Right atrium auricular region (tissue), 2 donors: ENCODE data around the gene ARNT2. TPM values are rescaled to one million over a fixed set of nuclear protein-coding genes. Genes with fewer than 3 reads are reported as not detected.

Experiments used
- DNase-seq: peaks from one replicate; pipeline ENCODE4 v3.0.0-alpha.2; 2019; ENCODE audit warnings: low spot score
- H3K27ac ChIP-seq, 2 donors: fragments of 200-600 bp; sonication (generic); 1 replicate in 1 of 2; 2 replicates in 1 of 2; pipeline ENCODE4 v1.5.1; 2016 to 2019
- H3K27me3 ChIP-seq, 2 donors: fragments of 200-600 bp; sonication (generic); one replicate each; pipeline versions ENCODE4 v1.5.1 to v1.6.0; 2017 to 2019
- H3K36me3 ChIP-seq: fragments of 200-600 bp; sonication (generic); one replicate; pipeline ENCODE4 v1.5.1; 2016
- H3K4me1 ChIP-seq, 2 donors: fragments of 200-600 bp; sonication (generic); one replicate each; pipeline versions ENCODE4 v1.5.1 to v1.6.0; 2017 to 2019
- H3K4me3 ChIP-seq, 2 donors: fragments of 200-600 bp; sonication (generic); 1 replicate in 1 of 2; 2 replicates in 1 of 2; pipeline ENCODE4 v1.5.1; 2017 to 2019; ENCODE audit warnings: mild to moderate bottlenecking in 1 of 2, moderate library complexity in 1 of 2
- H3K9me3 ChIP-seq, 2 donors: fragments of 200-600 bp; sonication (generic); one replicate each; pipeline ENCODE4 v1.5.1; 2019
- CTCF ChIP-seq, 2 donors: fragments of 200-600 bp; sonication (generic); IDR thresholded peaks; one replicate each; pipeline ENCODE4 v1.5.1; 2019; ENCODE audit warnings: antibody characterized with exemption in 2 of 2
- total RNA-seq, 2 donors: library from RNA; depleted of rRNA; stranded (reverse); fragments of >200 nt; gene quantifications; one replicate each; pipeline ENCODE4 v1.1.0, GENCODE V29; 2016

The ARNT2 gene
- total RNA-seq, 2 donors from 2014 or later: 4.8 to 8.4 TPM

GRCh38 chr15:80399508-80399907 is 4.7 kb upstream of the ARNT2 start:
- Histone ChIP-seq H3K4me1 (peaks cover 0 to 5% of the 10 kb centered on the region in 2 donors), H3K4me3 (no peak overlapping the region), H3K27me3 (no peaks in the 10 kb centered on the region), H3K9me3 (no peaks in the 10 kb centered on the region), H3K27ac (no peak overlapping the region), H3K36me3 (no peaks in the 10 kb centered on the region)
- no peak for DNase-seq
- TF ChIP-seq CTCF (IDR thresholded peaks at IDR 0.05): no peak

- H3K4me3 ChIP-seq: no peak overlapping the region
- no peaks in the 10 kb centered on the region for H3K36me3 ChIP-seq
- DNase-seq: no peak
- H3K27ac ChIP-seq: no peak overlapping the region
- peaks cover 0 to 5% of the 10 kb centered on the region in 2 donors for H3K4me1 ChIP-seq
- no peaks in the 10 kb centered on the region for H3K9me3 ChIP-seq
- no peak for TF ChIP-seq CTCF (IDR thresholded peaks at IDR 0.05)
- no peaks in the 10 kb centered on the region for H3K27me3 ChIP-seq
Measured at GRCh38 chr15:80401456-80401855, 2.7 kb upstream of the ARNT2 start.

GRCh38 chr15:80402339-80402738 is 1.8 kb upstream of the ARNT2 start:
- no peak for TF ChIP-seq CTCF (IDR thresholded peaks at IDR 0.05)
- H3K27ac ChIP-seq: no peak overlapping the region
- DNase-seq: no peak
- H3K4me3 ChIP-seq: no peak overlapping the region
- H3K4me1 ChIP-seq: peaks cover 0 to 5% of the 10 kb centered on the region in 2 donors
- H3K9me3 ChIP-seq: no peaks in the 10 kb centered on the region
- H3K27me3 ChIP-seq: no peaks in the 10 kb centered on the region
- H3K36me3 ChIP-seq: no peaks in the 10 kb centered on the region

GRCh38 chr15:80403712-80404056 is 498 bp upstream of the ARNT2 start:
- H3K9me3 ChIP-seq: no peaks in the 10 kb centered on the region
- H3K36me3 ChIP-seq: no peaks in the 10 kb centered on the region
- DNase-seq: no peak
- peak overlapping the region; percentile 48 to 55 for H3K4me3 ChIP-seq
- TF ChIP-seq CTCF (IDR thresholded peaks at IDR 0.05): no peak
- peaks cover 0 to 5% of the 10 kb centered on the region in 2 donors for H3K4me1 ChIP-seq
- H3K27me3 ChIP-seq: no peaks in the 10 kb centered on the region
- H3K27ac ChIP-seq: no peak overlapping the region

- Histone ChIP-seq H3K4me3 (peak overlapping the region; percentile 48 to 55), H3K36me3 (no peaks in the 10 kb centered on the region), H3K27ac (peak overlapping the region in 1 of 2 donors; percentile 31), H3K4me1 (peaks cover 0 to 5% of the 10 kb centered on the region in 2 donors), H3K9me3 (no peaks in the 10 kb centered on the region), H3K27me3 (no peaks in the 10 kb centered on the region)
- no peak for DNase-seq
- TF ChIP-seq CTCF (IDR thresholded peaks at IDR 0.05): no peak
Measured at GRCh38 chr15:80404761-80405553, 775 bp downstream of the ARNT2 start.

GRCh38 chr15:80405554-80405850 is 1.3 kb downstream of the ARNT2 start:
- no peaks in the 10 kb centered on the region for H3K9me3 ChIP-seq
- H3K4me1 ChIP-seq: peaks cover 0 to 5% of the 10 kb centered on the region in 2 donors
- H3K36me3 ChIP-seq: no peaks in the 10 kb centered on the region
- H3K27ac ChIP-seq: no peak overlapping the region
- no peaks in the 10 kb centered on the region for H3K27me3 ChIP-seq
- no peak overlapping the region for H3K4me3 ChIP-seq
- no peak for TF ChIP-seq CTCF (IDR thresholded peaks at IDR 0.05)
- DNase-seq: no peak
